Measurements from ENCODE around the gene SSUH2.

SSUH2 gene

GRCh38 chr3:8632402-8633237 is 12.0 kb downstream of the SSUH2 start:
- no peaks in the 10 kb centered on the region for H3K79me2 ChIP-seq
- H3K27me3 ChIP-seq (ENCODE audit: control insufficient read depth, insufficient read depth, low read length): no peaks in the 10 kb centered on the region
- no peaks in the 10 kb centered on the region for H3K9me3 ChIP-seq (ENCODE audit: control insufficient read depth, low read length)
- no peak overlapping the region for H3K27ac ChIP-seq
- no peaks in the 10 kb centered on the region for H3K4me1 ChIP-seq
- no peak for TF ChIP-seq CTCF (IDR thresholded peaks at IDR 0.05)
- H3K36me3 ChIP-seq (ENCODE audit: control insufficient read depth, insufficient read depth, low read length): no peaks in the 10 kb centered on the region
- no peak overlapping the region for H2AFZ ChIP-seq
- H3K4me3 ChIP-seq (ENCODE audit: low read depth, low read length): no peak overlapping the region
- no peak overlapping the region for H3K4me2 ChIP-seq (ENCODE audit: low read length)
- no peak overlapping the region for H3K9ac ChIP-seq

DNA sequence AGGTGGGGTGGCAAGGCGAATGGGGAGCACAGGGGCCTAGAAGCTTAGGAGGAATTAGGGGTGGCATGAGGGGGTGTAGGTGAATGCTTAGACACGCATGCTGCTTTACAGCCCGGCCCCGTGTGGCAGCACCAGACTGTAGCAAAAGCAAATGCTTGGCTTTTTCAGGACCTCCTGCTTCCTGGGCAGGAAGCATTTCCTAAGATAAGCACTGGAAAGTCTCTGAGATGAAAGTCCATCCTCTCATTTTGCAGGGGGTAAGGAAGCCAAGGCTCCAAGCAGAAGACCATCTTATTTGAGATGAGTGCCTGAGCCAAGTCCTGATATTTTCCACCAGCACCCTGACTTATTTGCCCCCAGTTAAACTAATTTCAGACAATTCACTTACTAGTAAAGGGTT is 12.9 kb downstream of the SSUH2 start:
- no peak overlapping the region for H3K9ac ChIP-seq
- no peak overlapping the region for H3K27ac ChIP-seq
- H3K4me3 ChIP-seq (ENCODE audit: low read depth, low read length): no peak overlapping the region
- no peaks in the 10 kb centered on the region for H3K4me1 ChIP-seq
- no peaks in the 10 kb centered on the region for H3K36me3 ChIP-seq (ENCODE audit: control insufficient read depth, insufficient read depth, low read length)
- no peaks in the 10 kb centered on the region for H3K9me3 ChIP-seq (ENCODE audit: control insufficient read depth, low read length)
- no peak for TF ChIP-seq CTCF (IDR thresholded peaks at IDR 0.05)
- no peak overlapping the region for H2AFZ ChIP-seq
- H3K27me3 ChIP-seq (ENCODE audit: control insufficient read depth, insufficient read depth, low read length): no peaks in the 10 kb centered on the region
- H3K4me2 ChIP-seq (ENCODE audit: low read length): no peak overlapping the region
- H3K79me2 ChIP-seq: no peaks in the 10 kb centered on the region

- Histone ChIP-seq H3K27me3 (ENCODE audit: control insufficient read depth, insufficient read depth, low read length) (no peaks in the 10 kb centered on the region), H3K27ac (no peak overlapping the region), H3K4me2 (ENCODE audit: low read length) (no peak overlapping the region), H3K4me3 (ENCODE audit: low read depth, low read length) (no peak overlapping the region), H2AFZ (no peak overlapping the region), H3K4me1 (no peaks in the 10 kb centered on the region), H3K9me3 (ENCODE audit: control insufficient read depth, low read length) (no peaks in the 10 kb centered on the region), H3K36me3 (ENCODE audit: control insufficient read depth, insufficient read depth, low read length) (no peaks in the 10 kb centered on the region), H3K9ac (no peak overlapping the region), H3K79me2 (no peaks in the 10 kb centered on the region)
- no peak for TF ChIP-seq CTCF (IDR thresholded peaks at IDR 0.05)
These were observed 15.2 kb downstream of the SSUH2 start for GRCh38 chr3:8629151-8630021.

GRCh38 chr3:8627949-8628348 is 16.6 kb downstream of the SSUH2 start:
- Histone ChIP-seq H3K4me3 (ENCODE audit: low read depth, low read length) (no peak overlapping the region), H3K27ac (no peak overlapping the region), H2AFZ (no peak overlapping the region), H3K4me1 (peaks cover 5% of the 10 kb centered on the region), H3K36me3 (ENCODE audit: control insufficient read depth, insufficient read depth, low read length) (no peaks in the 10 kb centered on the region), H3K79me2 (no peaks in the 10 kb centered on the region), H3K27me3 (ENCODE audit: control insufficient read depth, insufficient read depth, low read length) (no peaks in the 10 kb centered on the region), H3K4me2 (ENCODE audit: low read length) (no peak overlapping the region), H3K9me3 (ENCODE audit: control insufficient read depth, low read length) (no peaks in the 10 kb centered on the region), H3K9ac (no peak overlapping the region)
- no peak for TF ChIP-seq CTCF (IDR thresholded peaks at IDR 0.05)
